CD4-positive, alpha-beta T cell treated with Interleukin-2 at 100 ng/mL for 4 hours (primary cell): ENCODE measurements around the gene FBXW2.
"Not testable (repeated sequence)": the region's sequence is repeated elsewhere in the genome, so short reads cannot be mapped to it uniquely, and the experiment has no call there.

Experiments used
- DNase-seq: peaks from one replicate; pipeline ENCODE4 v3.0.0-alpha.2; 2020; ENCODE audit warnings: low spot score

The FBXW2 gene

DNA sequence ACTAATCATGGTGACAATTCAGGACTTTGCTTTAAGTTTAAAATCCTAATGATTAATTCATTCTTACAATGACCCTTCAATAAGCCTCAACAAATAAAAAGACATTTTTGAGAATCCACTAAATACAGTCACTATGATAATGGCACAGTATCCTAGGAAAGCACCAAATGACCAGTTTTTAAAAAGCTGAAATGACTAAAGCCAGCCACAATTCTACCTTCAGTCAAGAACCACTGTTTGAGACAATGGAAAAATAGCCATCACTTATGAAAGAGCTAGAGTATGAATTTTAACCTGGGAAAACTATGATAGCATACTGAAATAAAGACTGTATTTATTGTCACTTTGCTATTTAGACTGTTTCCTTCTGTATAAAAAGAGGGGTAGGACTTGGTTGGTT, 14.0 kb downstream of the FBXW2 start:
- DNase-seq: no peak

DNA sequence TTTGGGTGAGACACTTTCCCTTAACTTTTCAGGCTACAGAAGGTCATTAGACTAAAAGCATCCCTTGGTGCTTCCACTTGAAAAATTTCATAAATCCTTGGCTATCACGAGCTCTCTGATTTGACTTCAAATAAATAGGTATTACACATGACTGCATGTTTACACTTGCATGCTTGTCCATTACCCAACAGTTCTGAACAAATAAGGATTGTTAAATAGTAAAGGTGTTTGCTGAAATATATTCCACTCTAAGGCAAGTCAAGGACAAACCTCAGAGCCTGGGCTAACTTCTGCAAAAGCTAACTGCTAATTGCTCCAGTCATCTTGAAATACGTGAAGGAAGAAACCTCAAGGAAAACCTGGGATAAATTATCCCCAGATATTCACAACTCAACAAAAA, 14.5 kb downstream of the FBXW2 start:
- DNase-seq: no peak

DNA sequence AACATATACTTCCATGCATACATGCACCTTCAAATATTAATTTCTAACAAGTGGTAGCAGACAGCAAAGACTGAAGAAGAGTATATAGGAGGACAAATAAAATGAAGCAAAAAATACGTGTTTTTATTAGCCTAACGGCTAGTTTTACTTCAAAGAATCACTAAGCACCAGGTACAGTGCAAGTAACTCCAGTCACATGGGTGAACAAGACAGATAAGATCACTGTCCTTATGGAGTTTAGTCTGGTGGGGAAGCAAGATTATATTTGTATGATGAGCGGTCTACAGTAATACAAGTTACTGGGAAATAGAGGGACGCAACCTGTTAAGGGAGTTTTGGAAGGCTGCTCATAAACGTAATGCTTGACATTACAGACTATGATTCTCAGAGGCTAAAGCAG, 16.0 kb downstream of the FBXW2 start:
- DNase-seq: no peak

DNA sequence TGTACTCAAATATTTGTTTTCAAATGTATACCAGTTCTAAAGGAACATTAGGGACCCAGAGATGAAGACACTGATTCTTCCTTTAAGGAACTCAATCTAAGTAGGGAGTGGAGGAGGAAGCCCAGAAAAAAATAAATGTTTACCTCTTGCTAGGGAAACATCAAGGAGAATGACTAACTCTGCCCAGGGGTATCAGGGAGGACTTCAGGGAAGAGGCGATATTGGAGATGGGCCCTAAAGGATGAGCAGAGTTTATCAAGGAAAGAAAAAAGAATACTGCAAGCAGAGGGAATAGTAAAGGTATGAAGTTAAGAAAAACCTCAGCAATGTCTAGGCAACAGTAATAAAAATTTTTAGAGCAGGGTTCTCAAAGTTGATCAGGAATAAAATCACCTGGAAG, 16.4 kb downstream of the FBXW2 start:
- DNase-seq: no peak

DNA sequence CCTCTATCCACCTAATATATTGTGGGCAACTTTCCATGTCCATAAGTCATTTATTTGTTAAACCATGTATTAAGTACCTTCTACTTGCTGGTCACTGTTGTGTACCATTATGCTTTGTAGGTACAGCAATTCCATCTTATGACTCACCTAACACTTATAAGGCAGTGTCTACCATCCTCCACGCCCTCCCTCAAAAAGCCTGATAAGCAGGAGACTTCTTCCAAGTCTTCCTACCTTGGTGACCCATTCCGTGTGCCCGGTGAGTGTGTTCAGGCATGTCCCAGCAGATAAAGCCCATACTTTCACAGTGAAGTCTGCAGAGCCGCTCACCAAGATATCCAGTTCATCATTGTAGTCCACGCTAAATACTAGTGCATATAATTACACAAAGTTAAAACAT, 17.4 kb downstream of the FBXW2 start:
- no peak for DNase-seq

DNA sequence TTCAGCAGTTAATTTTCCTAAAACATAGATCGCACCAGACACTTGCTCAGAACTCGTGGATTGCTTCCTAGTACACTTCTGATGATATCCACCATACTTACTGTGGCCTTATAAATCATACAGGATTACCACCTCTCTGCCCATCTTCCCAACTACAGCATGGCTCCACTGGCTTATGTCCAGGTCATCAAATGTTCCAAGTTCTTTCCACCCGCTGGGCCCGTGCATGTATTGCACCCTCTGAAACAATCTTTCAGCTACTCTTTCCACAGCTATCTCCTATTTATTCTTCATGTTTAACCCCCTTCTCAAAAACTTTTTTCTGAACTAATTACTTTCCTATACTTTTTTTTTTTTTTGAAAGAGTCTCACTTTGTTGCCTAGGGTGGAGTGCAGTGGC, 18.5 kb downstream of the FBXW2 start:
- no peak for DNase-seq

DNA sequence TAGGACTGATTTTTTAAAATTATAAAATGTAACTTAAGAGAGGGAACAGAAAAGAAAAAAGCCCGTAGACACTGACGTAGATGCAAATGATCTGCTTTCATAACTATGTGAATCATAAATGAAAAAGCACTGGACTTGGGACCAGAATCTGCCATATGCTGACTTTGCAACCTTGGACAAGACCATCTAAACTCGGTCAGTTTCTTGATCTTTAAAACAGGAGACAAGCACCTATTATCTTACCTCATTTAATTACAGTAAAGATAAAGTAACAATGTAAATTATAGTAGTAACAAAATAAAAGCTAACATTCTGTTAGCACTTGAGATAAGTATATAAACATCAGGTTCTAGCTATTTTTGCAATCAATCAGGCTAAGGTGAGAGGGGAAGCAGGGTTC, 20.0 kb downstream of the FBXW2 start:
- no peak for DNase-seq

DNA sequence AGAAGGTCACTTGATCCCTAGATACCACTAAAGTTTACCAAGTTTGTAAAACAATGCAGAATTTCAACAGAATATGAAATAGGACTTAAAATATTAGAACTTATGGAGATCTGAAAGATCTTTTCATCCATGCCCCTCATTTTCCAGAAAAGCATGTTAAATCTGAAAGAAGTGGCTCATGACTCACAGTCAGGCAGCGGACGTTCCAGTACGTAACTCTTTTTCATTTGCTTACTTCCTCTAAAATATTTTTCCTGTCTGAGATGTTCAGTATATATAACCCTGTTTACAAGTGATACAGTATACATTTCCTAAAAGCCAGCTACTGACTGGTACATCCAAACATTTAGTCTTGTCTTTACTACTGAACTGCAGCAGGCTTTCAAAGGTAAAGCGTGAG, 22.3 kb downstream of the FBXW2 start:
- no peak for DNase-seq

DNA sequence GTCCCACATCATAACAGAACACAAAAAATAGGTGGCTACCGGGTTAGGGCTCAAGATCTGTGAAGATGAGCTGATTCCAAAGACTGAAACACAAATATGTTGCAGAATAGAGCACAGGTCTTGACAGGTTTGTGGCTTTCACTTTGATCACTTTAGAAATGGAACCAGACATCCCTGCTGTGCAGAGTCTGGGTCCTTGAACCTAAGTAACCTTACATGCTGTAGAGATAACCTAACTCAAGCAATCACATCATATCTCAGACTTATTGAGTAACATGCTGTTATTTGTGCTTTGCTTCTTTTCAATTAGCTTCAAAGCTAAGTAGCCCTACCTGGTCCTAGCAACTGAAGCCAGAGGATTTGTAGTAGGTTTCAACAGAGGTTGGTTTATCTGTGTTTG, 24.3 kb downstream of the FBXW2 start:
- DNase-seq: no peak

DNA sequence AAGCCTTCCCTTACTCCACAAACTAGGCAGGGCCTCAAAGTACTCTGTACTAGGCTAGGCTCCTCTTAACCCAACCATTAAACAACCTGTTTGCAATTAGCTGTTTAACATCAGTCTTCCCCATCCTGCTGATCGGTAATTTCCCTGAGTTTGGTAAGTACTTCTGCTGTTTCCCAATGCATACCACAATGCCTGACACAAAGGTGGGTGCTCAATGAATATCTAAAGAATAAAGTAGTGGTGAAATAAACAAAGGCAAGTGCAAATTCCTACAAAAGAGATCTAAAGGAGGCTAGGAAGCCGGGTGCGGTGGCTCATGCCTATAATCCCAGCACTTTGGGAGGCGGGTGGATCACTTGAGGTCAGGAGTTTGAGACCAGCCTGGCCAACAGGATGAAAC, 25.0 kb downstream of the FBXW2 start:
- no peak for DNase-seq

DNA sequence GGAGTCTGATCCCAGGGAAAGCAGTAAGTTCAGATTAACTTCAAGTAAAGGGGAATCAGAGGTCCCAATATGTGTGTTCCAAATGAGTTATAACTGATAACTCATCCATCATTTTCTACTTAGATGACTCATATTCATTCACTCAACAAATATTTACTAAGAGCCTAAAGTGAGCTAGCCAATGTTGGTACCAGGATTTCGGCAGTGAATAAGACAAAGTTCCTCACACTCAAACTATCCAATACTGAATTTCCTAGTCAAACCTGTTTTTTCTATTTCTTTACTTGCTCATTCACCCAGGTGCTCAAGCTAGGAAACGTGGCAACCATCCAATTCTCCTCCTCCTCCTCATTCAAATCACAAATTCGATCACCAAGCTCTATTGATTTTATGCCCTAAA, 25.8 kb downstream of the FBXW2 start:
- no peak for DNase-seq

DNA sequence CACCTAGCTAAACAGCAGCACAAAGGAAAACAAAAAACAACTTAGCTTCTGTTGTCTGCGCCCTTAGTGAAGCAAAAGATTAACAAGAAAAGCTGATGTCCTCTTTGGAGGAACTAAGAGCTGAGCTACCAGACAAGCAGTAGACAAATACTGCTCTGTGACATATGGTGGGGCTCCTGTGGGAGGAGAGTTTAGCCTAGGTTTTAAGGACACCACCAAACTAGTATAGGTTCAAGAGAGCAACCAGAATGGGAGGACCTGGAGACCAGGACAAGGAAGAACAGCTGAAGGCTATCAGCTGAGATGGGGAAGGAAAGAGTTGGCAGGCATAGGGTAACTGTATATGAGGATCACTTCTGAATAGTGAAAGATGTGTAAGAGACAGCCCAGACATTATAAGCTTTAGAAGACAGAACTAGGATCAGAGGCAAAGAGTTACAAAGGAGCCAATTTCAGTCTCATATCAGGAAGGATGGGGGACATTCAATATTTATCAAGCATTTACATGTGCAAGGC, 27.2 kb downstream of the FBXW2 start:
- DNase-seq: no peak

DNA sequence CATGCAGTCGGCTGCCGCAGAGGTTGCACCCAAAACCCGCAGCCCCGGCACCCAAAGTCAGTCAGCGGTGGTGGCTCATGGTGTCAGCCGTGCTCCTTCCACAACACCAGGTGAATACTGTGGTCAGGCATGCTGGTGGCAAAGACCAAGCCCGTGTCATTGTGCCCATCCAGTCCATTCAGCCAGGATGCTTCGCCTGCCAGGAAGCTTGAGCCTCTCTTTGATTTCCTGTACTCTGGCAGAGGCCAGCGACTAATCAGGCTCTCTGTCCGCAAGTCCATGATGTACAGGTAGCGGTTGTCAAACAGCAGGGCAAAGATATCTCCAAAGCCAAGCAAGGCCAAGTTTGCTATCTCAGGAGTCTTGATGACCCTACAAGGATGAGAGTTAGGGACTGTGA, 28.7 kb downstream of the FBXW2 start:
- DNase-seq: no peak

DNA sequence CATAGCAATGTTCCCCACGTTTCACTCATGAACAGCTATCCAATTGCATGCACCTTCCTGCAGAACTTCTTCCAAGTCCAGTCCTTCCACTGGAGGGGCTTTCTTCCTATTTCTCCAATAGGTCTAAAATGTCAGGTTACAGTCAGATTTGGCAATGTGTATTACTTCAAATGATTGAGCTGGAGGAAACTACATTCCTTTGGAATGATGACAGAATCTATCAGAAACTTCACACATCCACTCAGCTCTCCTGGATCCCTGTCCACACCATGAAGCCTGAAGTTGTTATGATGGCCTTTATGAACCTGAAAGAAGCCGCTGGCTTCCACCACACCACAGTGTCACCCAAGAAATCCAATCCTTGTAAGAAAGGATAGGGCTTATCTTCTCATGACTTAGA, 32.2 kb downstream of the FBXW2 start:
- no peak for DNase-seq

DNA sequence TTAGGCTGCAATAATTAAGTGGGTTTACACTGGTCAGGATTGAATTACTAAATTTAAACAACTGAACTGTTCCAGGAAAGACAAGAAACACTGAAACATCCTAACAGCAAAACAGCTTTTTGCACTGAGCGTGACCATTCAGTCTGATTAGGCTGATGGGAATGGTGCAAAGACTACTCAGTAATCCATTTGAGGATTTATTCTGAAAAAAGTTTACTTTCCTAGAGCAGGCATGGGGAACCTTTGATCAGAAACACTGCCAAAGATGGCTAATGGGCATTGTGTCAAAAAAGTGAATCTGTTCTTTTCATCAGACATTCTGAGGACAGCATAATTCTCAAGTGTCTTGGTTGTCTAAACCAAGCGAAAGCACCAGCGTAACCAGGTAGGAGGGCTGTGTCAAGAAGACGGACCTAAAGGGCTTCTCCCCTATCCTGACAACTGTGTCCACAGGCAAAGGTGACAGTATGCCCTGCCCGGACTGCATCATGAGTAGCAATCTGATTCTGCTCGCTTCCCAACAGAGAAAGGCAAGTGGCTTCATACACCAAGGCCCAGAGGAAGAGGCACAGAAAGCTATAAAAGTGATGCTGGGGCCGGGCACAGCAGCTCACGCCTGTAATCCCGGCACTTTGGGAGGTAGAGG, 33.3 kb downstream of the FBXW2 start:
- DNase-seq: no peak

DNA sequence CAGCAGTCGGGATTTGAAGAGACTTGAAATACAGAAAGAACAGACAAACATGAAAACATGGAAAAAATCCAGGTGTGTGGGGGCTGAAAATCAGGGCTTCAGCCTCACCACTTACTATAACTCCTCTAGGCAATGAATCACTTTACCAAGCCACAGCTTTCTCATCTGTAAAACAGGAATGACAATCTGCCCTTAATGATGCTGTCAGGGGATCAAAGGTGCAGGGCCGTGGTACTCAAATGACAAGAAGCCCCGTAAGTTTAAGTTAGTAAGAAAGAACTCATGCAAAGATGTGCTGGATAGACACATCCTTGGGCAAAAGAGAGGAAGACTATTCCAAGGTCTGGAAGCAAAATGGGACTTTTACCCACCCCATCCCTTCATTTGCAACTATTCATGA, 34.7 kb downstream of the FBXW2 start:
- DNase-seq: no peak

DNA sequence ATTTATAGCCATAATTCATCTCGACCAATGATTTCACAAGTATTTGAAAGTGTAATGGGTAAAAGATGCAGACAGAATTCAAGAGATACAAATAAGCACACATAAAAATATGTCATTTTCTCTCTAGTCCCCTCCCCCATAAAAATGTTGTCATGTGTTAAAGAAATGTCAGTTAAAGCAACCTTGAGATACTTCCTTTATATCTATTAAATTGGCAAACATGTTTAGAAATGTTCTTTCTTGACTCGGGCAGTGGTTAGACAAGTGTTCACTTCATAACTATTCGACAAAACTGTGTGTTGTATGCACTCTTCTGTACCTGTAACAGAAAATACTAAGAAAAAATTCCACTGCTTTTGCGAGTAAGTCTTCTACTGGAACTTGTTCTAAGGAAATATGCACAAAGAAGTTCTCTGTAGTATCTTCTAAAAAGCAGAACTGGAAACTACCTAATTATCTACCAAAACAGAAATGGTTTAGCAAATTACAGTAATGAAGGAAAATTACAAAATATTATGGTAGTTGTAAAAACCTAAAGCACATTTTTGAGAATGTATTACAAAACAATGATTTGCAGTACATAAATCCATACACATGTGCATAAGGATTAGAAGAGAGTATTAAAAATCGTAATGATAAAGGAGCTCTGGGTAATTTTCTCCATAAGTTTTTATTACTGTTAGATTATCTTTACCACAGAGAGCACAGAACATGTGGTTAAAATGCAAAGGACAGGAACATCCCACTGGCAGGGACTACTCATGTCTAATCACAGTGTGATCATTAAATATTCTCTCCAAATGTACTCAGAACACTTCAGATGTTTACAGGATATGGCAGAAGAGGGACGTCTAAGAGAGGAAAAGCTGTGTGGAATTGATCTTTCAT, 35.9 kb downstream of the FBXW2 start:
- no peak for DNase-seq

DNA sequence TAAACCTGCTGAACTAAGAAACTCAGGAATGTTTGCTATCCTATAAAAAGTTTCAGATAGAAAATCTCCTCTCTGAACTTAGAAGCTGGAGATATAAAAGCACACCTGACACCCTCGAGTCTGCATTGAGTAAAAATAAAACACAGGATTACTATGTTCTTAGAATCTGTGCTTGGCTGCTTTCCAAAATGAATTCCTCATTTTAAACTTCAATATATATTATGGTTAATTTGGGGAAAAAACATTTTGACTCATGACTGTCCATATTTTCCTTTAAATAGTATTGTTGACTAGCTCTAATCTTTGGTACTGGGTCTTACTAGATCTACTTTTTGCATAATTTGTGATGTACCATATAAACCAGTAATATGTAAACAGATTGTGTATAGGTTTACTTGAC, 36.7 kb downstream of the FBXW2 start:
- DNase-seq: no peak

DNA sequence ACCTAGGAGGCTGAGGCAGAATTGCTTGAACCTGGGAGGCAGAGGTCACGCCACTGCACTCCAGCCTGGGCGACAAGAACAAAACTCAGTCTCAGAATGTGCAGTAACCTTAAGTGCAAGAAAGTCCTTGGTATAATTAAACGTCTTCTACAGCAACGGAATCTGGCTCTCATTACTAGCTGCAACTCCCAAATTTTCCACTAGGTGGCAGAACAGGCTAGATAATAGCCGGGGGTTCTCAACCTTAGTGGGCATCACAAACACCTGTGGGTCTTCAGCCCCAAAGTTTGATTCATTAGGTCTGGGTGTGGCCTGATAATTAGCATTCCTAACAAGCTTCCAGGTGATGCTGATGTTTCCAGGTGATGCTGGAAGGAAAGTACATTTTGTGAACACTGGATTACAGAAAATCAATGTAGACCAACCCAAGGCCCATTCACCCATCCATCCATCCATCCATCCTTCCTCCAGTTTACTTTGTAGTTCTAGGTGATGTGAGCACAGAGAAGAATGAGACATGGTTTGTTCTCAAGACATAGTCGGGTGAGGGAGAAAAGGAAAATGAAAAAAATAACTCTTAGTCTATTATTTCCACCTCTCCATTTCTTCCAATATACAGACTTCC, 37.3 kb downstream of the FBXW2 start:
- peak; percentile 84 for DNase-seq

DNA sequence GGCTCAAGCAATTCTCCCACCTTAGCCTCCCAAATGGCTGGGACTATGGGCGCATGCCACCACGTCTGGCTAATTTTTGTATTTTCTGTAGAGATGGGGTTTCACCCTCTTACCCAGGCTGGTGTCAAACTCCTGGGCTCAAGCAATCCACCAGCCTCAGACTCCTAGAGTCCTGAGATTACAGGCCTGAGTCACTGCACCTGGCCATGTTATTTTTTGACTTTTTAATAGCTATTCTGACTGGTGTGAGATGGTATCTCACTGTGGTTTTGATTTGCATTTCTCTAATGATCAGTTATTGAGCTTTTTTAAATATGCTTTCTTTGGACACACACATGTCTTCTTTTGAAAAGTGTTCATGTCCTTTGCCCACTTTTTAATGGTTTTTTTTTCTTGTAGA, 38.2 kb downstream of the FBXW2 start:
- DNase-seq: no peak

DNA sequence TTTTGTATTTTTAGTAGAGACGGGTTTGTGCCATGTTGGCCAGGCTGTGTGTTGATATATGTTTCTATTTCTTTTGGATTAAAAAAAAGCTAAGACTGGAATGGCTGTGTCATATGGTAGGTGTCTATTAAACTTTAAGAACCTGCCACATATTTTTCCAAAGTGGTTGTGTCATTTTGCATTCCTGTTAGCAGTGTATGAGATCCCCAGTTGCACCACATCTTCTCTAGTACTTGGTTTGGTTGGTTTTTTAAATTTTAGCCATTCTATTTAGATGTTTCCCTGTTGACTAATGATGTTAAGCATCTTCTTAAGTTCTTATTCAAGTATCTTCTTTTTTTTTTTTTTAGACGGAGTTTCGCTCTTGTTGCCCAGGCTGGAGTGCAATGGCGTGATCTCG, 42.8 kb downstream of the FBXW2 start:
- no peak for DNase-seq

DNA sequence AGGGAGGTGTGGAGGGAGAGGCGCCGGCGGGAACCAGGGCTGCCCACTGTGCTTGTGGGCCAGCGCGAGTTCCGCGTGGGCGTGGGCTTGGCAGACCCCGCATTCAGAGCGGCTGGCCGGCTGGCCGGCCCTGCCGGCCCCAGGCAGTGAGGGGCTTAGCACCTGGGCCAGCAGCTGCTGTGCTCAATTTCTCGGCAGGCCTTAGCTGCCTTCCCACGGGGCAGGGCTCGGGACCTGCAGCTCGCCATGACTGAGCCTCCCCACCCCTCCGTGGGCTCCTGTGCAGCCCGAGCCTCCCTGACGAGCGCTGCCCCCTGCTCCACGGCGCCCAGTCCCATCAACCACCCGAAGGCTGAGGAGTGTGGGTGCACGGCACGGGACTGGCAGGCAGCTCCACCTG, 46.9 kb downstream of the FBXW2 start:
- not testable (repeated sequence) for DNase-seq

DNA sequence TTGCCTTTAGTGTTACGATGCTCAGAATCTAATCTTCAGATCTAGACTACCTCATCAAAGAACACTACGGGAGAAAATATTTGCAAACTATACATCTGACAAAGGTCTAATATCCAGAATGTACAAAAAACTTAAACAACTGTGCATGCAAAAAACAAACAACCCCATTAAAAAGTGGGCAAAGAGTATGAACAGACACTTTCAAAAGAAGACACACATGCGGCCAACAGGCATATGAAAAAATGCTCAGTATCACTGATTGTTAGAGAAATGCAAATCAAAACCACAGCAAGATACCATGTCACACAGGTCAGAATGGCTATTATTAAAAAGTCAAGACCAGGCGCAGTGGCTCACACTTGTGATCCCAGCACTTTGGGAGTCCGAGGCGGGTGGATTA, 47.9 kb downstream of the FBXW2 start:
- no peak for DNase-seq
